Measurements from ENCODE around the gene DNM3. TPM values are rescaled to one million over a fixed set of nuclear protein-coding genes. Genes with fewer than 3 reads are reported as not detected.

The DNM3 gene
- total and polyA plus RNA-seq, 9 of the 15 experiments (the other 6 are each of a cell fraction or from before 2014, with no cell fraction given): 0.08 to 0.36 (median 0.22) TPM; not detected in 1

- Histone ChIP-seq H3K4me2 (ENCODE audit: insufficient read depth, low read length) (no peak overlapping the region), H3K27ac (ENCODE audit: extremely low read depth, low read depth, low read length) (no peak overlapping the region), H4K20me1 (replicated peaks; ENCODE audit: control insufficient read depth, insufficient read depth, low read length) (no peaks in the 10 kb centered on the region), H3K4me3 (no peak overlapping the region), H3K36me3 (ENCODE audit: control insufficient read depth, insufficient read depth, low read length) (no peaks in the 10 kb centered on the region), H3K9me1 (ENCODE audit: control insufficient read depth, insufficient read depth, low read length) (no peaks in the 10 kb centered on the region), H3K9ac (ENCODE audit: insufficient read depth in 1 of 2, low read depth in 2 of 2, low read length in 2 of 2) (no peak overlapping the region), H2AFZ (ENCODE audit: low read depth, low read length) (no peak overlapping the region), H3K27me3 (ENCODE audit: control insufficient read depth in 2 of 2, insufficient read depth in 2 of 2, low read length in 2 of 2) (peaks cover 0 to 5% of the 10 kb centered on the region in 2 experiments; a peak in 1 of 5 replicates), H3K4me1 (replicated peaks in 1 of 2; ENCODE audit: control insufficient read depth in 2 of 2, insufficient read depth in 2 of 2, low read length in 2 of 2) (no peaks in the 10 kb centered on the region), H3K79me2 (ENCODE audit: control insufficient read depth, insufficient read depth, low read length) (no peaks in the 10 kb centered on the region), H3K9me3 (replicated peaks; ENCODE audit: control insufficient read depth, insufficient read depth, low read depth, low read length) (no peaks in the 10 kb centered on the region)
- ChIA-PET CTCF (ENCODE audit: low intra/inter-chr PET ratio) (interaction anchor here (0.7 kb wide), 1 partner anchor 359 kb away, joined by 6 read pairs; no protein-coding TSS in a partner anchor), POLR2A (interaction anchor here (0.7 to 1.1 kb wide), 3 partner anchors 11 to 321 kb away, joined by 3 to 4 read pairs (median 3); no protein-coding TSS in a partner anchor)
- 4% methylated on average over 13 of the region's 13 CpGs for WGBS (ENCODE audit: insufficient coverage, low coverage, missing lambda C conversion rate)
- no peak for FAIRE-seq
- DNase-seq (ENCODE audit: extremely low read depth in 1 of 4, low spot score in 3 of 4): no peak
- intact Hi-C loops (cut with micrococcal nuclease) (no loop called here), in situ Hi-C loops (cut with MboI) (no loop called here)
- ATAC-seq: peak; percentile 45
- TF ChIP-seq HSF4 (CRISPR knock-in tag; IDR thresholded peaks at IDR 0.05; ENCODE audit: borderline replicate concordance) (no peak), ZNF76 (CRISPR knock-in tag; IDR thresholded peaks at IDR 0.05; ENCODE audit: borderline replicate concordance) (no peak), CXXC5 (CRISPR knock-in tag; IDR thresholded peaks at IDR 0.05) (no peak), SIN3A (IDR thresholded peaks at IDR 0.05; ENCODE audit: borderline replicate concordance in 2 of 2, control insufficient read depth in 1 of 2, low read depth in 2 of 2, low read length in 2 of 2) (no peak), OTX1 (CRISPR knock-in tag; IDR thresholded peaks at IDR 0.05) (no peak), AFF1 (IDR thresholded peaks at IDR 0.05; ENCODE audit: low read depth in 1 of 2, partially characterized antibody in 2 of 2) (no peak)
- TF ChIP-seq, protein P1, sequence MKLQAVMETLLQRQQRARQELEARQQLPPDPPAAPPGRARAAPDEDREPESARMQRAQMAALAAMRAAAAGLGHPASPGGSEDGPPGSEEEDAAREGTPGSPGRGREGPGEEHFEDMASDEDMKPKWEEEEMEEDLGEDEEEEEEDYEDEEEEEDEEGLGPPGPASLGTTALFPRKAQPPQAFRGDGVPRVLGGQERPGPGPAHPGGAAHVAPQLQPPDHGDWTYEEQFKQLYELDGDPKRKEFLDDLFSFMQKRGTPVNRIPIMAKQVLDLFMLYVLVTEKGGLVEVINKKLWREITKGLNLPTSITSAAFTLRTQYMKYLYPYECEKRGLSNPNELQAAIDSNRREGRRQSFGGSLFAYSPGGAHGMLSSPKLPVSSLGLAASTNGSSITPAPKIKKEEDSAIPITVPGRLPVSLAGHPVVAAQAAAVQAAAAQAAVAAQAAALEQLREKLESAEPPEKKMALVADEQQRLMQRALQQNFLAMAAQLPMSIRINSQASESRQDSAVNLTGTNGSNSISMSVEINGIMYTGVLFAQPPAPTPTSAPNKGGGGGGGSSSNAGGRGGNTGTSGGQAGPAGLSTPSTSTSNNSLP (IDR thresholded peaks at IDR 0.05; ENCODE audit: borderline replicate concordance, low read depth, low read length): no peak
- BruUV-seq (replicated peaks): no TSS peak
These were observed 481.1 kb downstream of the DNM3 start for GRCh38 chr1:172322219-172323061.
